ENCODE measurements around the gene TM4SF4. TPM values are rescaled to one million over a fixed set of nuclear protein-coding genes. Genes with fewer than 3 reads are reported as not detected.

Gene TM4SF4
- total and polyA plus RNA-seq, 2 experiments from 2014 or later = not detected

DNA sequence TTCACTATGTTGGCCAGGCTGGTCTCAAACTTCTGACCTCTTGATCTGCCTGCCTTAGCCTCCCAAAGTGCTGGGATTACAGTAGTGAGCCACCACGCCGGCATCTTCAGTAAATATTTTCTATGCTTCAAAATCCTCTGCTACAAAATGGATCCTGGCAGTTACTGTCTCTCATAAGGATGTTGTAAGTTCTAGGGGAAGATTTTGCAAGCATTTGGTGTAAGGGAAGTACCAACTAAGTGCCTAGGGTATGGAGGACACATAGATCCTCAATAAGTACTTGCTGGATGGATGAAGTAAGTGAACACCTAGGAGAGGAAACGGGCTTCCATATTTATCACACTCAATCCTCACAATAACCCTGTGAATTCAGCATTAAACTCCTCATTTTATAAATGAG, 6.6 kb downstream of the TM4SF4 start:
- H3K4me1 Mint-ChIP-seq = peaks cover 4% of the 10 kb centered on the region
- DNase-seq (ENCODE audit: low spot score) = no peak
- Histone ChIP-seq H3K36me3 (ENCODE audit: insufficient read depth) (no peaks in the 10 kb centered on the region), H3K4me1 (ENCODE audit: insufficient read depth) (peaks cover 3% of the 10 kb centered on the region; the same call in 1 of the 2 replicates), H3K79me2 (replicated peaks; ENCODE audit: insufficient read depth) (no peaks in the 10 kb centered on the region), H3F3A (replicated peaks; ENCODE audit: low read depth) (no peaks in the 10 kb centered on the region), H3K27ac (ENCODE audit: low read depth) (no peak overlapping the region), H3K4me2 (no peak overlapping the region), H3K4me3 (no peak overlapping the region), H3K27me3 (ENCODE audit: insufficient read depth) (no peaks in the 10 kb centered on the region), H3K9me2 (ENCODE audit: insufficient read depth) (no peaks in the 10 kb centered on the region), H4K20me1 (replicated peaks; ENCODE audit: insufficient read depth) (no peaks in the 10 kb centered on the region), H2AFZ (no peak overlapping the region)
- no peak for ATAC-seq
- no peaks in the 10 kb centered on the region for H3K9me3 Mint-ChIP-seq
- H3K4me3 Mint-ChIP-seq = no peak overlapping the region
- no peaks in the 10 kb centered on the region for H3K36me3 Mint-ChIP-seq (ENCODE audit: low read depth)
- TF ChIP-seq, protein P1, sequence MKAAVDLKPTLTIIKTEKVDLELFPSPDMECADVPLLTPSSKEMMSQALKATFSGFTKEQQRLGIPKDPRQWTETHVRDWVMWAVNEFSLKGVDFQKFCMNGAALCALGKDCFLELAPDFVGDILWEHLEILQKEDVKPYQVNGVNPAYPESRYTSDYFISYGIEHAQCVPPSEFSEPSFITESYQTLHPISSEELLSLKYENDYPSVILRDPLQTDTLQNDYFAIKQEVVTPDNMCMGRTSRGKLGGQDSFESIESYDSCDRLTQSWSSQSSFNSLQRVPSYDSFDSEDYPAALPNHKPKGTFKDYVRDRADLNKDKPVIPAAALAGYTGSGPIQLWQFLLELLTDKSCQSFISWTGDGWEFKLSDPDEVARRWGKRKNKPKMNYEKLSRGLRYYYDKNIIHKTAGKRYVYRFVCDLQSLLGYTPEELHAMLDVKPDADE (IDR thresholded peaks at IDR 0.05) = no peak
- no peak for TF ChIP-seq STAT1 (IDR thresholded peaks at IDR 0.05; ENCODE audit: unreplicated experiment)
- TF ChIP-seq, protein P2, sequence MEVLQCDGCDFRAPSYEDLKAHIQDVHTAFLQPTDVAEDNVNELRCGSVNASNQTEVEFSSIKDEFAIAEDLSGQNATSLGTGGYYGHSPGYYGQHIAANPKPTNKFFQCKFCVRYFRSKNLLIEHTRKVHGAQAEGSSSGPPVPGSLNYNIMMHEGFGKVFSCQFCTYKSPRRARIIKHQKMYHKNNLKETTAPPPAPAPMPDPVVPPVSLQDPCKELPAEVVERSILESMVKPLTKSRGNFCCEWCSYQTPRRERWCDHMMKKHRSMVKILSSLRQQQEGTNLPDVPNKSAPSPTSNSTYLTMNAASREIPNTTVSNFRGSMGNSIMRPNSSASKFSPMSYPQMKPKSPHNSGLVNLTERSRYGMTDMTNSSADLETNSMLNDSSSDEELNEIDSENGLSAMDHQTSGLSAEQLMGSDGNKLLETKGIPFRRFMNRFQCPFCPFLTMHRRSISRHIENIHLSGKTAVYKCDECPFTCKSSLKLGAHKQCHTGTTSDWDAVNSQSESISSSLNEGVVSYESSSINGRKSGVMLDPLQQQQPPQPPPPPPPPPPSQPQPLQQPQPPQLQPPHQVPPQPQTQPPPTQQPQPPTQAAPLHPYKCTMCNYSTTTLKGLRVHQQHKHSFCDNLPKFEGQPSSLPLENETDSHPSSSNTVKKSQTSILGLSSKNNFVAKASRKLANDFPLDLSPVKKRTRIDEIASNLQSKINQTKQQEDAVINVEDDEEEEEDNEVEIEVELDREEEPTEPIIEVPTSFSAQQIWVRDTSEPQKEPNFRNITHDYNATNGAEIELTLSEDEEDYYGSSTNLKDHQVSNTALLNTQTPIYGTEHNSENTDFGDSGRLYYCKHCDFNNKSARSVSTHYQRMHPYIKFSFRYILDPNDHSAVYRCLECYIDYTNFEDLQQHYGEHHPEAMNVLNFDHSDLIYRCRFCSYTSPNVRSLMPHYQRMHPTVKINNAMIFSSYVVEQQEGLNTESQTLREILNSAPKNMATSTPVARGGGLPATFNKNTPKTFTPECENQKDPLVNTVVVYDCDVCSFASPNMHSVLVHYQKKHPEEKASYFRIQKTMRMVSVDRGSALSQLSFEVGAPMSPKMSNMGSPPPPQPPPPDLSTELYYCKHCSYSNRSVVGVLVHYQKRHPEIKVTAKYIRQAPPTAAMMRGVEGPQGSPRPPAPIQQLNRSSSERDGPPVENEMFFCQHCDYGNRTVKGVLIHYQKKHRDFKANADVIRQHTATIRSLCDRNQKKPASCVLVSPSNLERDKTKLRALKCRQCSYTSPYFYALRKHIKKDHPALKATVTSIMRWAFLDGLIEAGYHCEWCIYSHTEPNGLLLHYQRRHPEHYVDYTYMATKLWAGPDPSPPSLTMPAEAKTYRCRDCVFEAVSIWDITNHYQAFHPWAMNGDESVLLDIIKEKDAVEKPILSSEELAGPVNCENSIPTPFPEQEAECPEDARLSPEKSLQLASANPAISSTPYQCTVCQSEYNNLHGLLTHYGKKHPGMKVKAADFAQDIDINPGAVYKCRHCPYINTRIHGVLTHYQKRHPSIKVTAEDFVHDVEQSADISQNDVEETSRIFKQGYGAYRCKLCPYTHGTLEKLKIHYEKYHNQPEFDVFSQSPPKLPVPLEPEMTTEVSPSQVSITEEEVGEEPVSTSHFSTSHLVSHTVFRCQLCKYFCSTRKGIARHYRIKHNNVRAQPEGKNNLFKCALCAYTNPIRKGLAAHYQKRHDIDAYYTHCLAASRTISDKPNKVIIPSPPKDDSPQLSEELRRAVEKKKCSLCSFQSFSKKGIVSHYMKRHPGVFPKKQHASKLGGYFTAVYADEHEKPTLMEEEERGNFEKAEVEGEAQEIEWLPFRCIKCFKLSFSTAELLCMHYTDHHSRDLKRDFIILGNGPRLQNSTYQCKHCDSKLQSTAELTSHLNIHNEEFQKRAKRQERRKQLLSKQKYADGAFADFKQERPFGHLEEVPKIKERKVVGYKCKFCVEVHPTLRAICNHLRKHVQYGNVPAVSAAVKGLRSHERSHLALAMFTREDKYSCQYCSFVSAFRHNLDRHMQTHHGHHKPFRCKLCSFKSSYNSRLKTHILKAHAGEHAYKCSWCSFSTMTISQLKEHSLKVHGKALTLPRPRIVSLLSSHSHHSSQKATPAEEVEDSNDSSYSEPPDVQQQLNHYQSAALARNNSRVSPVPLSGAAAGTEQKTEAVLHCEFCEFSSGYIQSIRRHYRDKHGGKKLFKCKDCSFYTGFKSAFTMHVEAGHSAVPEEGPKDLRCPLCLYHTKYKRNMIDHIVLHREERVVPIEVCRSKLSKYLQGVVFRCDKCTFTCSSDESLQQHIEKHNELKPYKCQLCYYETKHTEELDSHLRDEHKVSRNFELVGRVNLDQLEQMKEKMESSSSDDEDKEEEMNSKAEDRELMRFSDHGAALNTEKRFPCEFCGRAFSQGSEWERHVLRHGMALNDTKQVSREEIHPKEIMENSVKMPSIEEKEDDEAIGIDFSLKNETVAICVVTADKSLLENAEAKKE (CRISPR knock-in tag; IDR thresholded peaks at IDR 0.05) = no peak
- no peak overlapping the region for H3K27ac Mint-ChIP-seq
- H3K27me3 Mint-ChIP-seq (ENCODE audit: insufficient read depth, low read depth, poor library complexity) = peaks cover 4% of the 10 kb centered on the region

GRCh38 chr3:149481491-149481890, 7.0 kb downstream of the TM4SF4 start:
- Histone ChIP-seq H2AFZ (no peak overlapping the region), H4K20me1 (replicated peaks; ENCODE audit: insufficient read depth) (no peaks in the 10 kb centered on the region), H3K4me1 (ENCODE audit: insufficient read depth) (peaks cover 3% of the 10 kb centered on the region; the same call in 1 of the 2 replicates), H3K9me2 (ENCODE audit: insufficient read depth) (no peaks in the 10 kb centered on the region), H3F3A (replicated peaks; ENCODE audit: low read depth) (no peaks in the 10 kb centered on the region), H3K4me2 (no peak overlapping the region), H3K27me3 (ENCODE audit: insufficient read depth) (no peaks in the 10 kb centered on the region), H3K4me3 (no peak overlapping the region), H3K27ac (ENCODE audit: low read depth) (no peak overlapping the region), H3K79me2 (replicated peaks; ENCODE audit: insufficient read depth) (no peaks in the 10 kb centered on the region), H3K36me3 (ENCODE audit: insufficient read depth) (no peaks in the 10 kb centered on the region)
- Mint-ChIP-seq H3K4me3 (no peak overlapping the region), H3K4me1 (peaks cover 4% of the 10 kb centered on the region), H3K36me3 (ENCODE audit: low read depth) (no peaks in the 10 kb centered on the region), H3K27ac (no peak overlapping the region), H3K9me3 (no peaks in the 10 kb centered on the region), H3K27me3 (ENCODE audit: insufficient read depth, low read depth, poor library complexity) (peaks cover 4% of the 10 kb centered on the region)
- no peak for DNase-seq (ENCODE audit: low spot score)
- ATAC-seq = no peak
- no peak for TF ChIP-seq ZNF331 (CRISPR knock-in tag; IDR thresholded peaks at IDR 0.05; ENCODE audit: low read depth)
- TF ChIP-seq NANOG (IDR thresholded peaks at IDR 0.05; ENCODE audit: borderline replicate concordance) = no peak
- TF ChIP-seq STAT1 (IDR thresholded peaks at IDR 0.05; ENCODE audit: unreplicated experiment) = no peak
- TF ChIP-seq EZH2phosphoT487 (IDR thresholded peaks at IDR 0.05; ENCODE audit: unreplicated experiment) = no peak
- TF ChIP-seq CREB1 (CRISPR knock-in tag; IDR thresholded peaks at IDR 0.05; ENCODE audit: low read depth) = no peak
- no peak for TF ChIP-seq CTCF (conservative IDR thresholded peaks at IDR 0.05; ENCODE audit: low read depth in 2 of 2)
- TF ChIP-seq EZH2 (IDR thresholded peaks at IDR 0.05; ENCODE audit: low read depth, unreplicated experiment) = no peak
- TF ChIP-seq POLR2AphosphoS5 (IDR thresholded peaks at IDR 0.05; ENCODE audit: low read depth) = no peak
- no peak for TF ChIP-seq ZNF114 (CRISPR knock-in tag; IDR thresholded peaks at IDR 0.05)

All from GM23338 (cell line).